Ascending aorta (tissue), 2 donors: Measurements from ENCODE around the gene RSPH6A. TPM values are rescaled to one million over a fixed set of nuclear protein-coding genes. Genes with fewer than 3 reads are reported as not detected.

Experiments used
- DNase-seq, 2 donors: peaks; one replicate each; pipeline ENCODE4 v3.0.0-alpha.2; 2019; ENCODE audit warnings: low spot score in 2 of 2
- H3K27ac ChIP-seq, 2 donors: fragments of 200-600 bp; sonication (generic); one replicate each; pipeline ENCODE4 v1.5.1; 2016 to 2017; ENCODE audit warnings: mild to moderate bottlenecking in 1 of 2
- H3K27me3 ChIP-seq: fragments of 200-600 bp; sonication (generic); one replicate; pipeline ENCODE4 v1.5.1; 2017
- H3K36me3 ChIP-seq, 2 donors: fragments of 200-600 bp; sonication (generic); one replicate each; pipeline ENCODE4 v1.5.1; 2016
- H3K4me1 ChIP-seq, 2 donors: fragments of 200-600 bp; sonication (generic); one replicate each; pipeline ENCODE4 v1.5.1; 2016 to 2017; ENCODE audit warnings: mild to moderate bottlenecking in 1 of 2
- H3K4me3 ChIP-seq, 2 donors: fragments of 200-600 bp; sonication (generic); one replicate each; pipeline ENCODE4 v1.5.1; 2016 to 2017; ENCODE audit warnings: mild to moderate bottlenecking in 1 of 2
- H3K9me3 ChIP-seq, 2 donors: fragments of 200-600 bp; sonication (generic); one replicate each; pipeline ENCODE4 v1.5.1; 2016
- intact Hi-C: fragments of 100-400 bp; cut with DNase I; formaldehyde crosslinking; loops from one replicate; pipeline ENCODE4 v1.15.1; 2023
- total RNA-seq: library from RNA; depleted of rRNA; stranded (reverse); fragments of >200 nt; gene quantifications from one replicate; pipeline ENCODE4 v1.1.0, GENCODE V29; 2016
- TF ChIP-seq, protein P1 (sequence below), 3 experiments: fragments of 200-600 bp in 2 of 3; fragments of 450-650 bp in 1 of 3; sonication (generic) in 2 of 3; IDR thresholded peaks; one replicate each; pipeline ENCODE4 v1.5.1; 2016 to 2019; ENCODE audit warnings: antibody characterized with exemption in 3 of 3, mild to moderate bottlenecking in 1 of 3, moderate library complexity in 1 of 3

Gene RSPH6A
- total RNA-seq, 1 donor from 2014 or later, result not detected

DNA sequence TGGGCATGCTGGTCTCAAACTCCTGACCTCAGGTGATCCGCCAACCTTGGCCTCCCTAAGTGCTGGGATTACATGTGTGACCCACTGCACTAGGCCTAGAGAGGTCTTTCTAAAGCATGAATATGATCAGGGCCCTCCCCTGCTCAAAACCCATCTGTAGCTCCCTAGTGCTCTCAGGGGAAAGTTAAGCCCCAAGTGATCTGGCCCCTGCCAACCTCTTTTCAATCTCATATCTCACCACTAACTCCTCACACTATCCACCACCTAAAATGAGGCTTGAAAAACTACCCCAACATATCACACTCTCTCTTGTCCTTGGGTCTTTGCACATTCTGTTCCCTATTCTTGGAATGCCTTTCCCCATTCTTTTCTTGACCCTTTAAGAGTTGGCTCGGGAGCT, 20.5 kb downstream of the RSPH6A start:
- Histone ChIP-seq H3K9me3 (no peaks in the 10 kb centered on the region), H3K36me3 (peaks cover 5 to 11% of the 10 kb centered on the region in 2 donors), H3K4me1 (peaks cover 0 to 10% of the 10 kb centered on the region in 2 donors), H3K27ac (no peak overlapping the region), H3K4me3 (no peak overlapping the region), H3K27me3 (no peaks in the 10 kb centered on the region)
- intact Hi-C loops, result no loop called here
- DNase-seq, result no peak
- TF ChIP-seq, protein P1, sequence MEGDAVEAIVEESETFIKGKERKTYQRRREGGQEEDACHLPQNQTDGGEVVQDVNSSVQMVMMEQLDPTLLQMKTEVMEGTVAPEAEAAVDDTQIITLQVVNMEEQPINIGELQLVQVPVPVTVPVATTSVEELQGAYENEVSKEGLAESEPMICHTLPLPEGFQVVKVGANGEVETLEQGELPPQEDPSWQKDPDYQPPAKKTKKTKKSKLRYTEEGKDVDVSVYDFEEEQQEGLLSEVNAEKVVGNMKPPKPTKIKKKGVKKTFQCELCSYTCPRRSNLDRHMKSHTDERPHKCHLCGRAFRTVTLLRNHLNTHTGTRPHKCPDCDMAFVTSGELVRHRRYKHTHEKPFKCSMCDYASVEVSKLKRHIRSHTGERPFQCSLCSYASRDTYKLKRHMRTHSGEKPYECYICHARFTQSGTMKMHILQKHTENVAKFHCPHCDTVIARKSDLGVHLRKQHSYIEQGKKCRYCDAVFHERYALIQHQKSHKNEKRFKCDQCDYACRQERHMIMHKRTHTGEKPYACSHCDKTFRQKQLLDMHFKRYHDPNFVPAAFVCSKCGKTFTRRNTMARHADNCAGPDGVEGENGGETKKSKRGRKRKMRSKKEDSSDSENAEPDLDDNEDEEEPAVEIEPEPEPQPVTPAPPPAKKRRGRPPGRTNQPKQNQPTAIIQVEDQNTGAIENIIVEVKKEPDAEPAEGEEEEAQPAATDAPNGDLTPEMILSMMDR (IDR thresholded peaks at IDR 0.05), result no peak

DNA sequence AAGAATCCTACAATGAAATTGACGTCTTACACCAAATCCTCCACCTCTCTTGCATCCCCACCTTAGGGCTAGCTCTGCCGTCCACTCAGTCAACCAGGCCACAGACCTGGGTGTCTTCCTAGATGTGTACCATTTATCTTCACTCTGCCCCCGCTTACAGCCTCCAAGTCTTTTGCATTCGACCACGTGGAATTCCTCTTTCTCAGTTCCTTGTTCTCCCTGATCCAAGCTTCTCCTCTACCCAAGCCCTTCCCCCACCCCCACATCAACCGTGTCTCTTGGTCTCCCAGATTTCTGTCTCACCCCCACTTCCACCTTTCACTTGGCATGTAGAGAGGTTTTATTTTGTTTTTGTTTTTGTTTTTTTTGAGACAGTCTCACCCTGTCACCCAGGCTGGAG, 21.2 kb downstream of the RSPH6A start:
- peaks cover 0 to 10% of the 10 kb centered on the region in 2 donors for H3K4me1 ChIP-seq
- intact Hi-C loops, result no loop called here
- DNase-seq, result no peak
- H3K9me3 ChIP-seq, result no peaks in the 10 kb centered on the region
- no peak overlapping the region for H3K27ac ChIP-seq
- TF ChIP-seq, protein P1 (IDR thresholded peaks at IDR 0.05), result no peak
- H3K27me3 ChIP-seq, result no peaks in the 10 kb centered on the region
- H3K4me3 ChIP-seq, result no peak overlapping the region
- H3K36me3 ChIP-seq, result peaks cover 12 to 19% of the 10 kb centered on the region in 2 donors

DNA sequence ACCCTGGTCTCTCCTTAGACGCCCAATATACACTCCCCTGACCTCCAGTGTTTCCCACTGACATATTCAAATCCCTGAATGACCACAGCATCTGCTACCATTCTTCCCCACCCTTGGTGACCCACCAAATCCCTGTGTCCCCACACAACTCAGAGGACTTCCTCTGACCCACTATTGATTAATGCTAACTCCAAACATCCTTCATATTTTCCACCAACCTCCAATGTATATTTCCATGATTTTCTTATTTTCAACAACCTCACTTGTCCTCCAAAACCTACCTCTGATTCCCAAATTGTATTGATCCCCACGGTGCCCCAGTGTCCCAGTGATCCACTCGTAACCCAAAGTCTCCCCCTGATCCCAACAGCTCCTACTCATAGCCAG, 21.9 kb downstream of the RSPH6A start:
- peak overlapping the region in 1 of 2 donors; percentile 21 for H3K4me3 ChIP-seq
- TF ChIP-seq, protein P1 (IDR thresholded peaks at IDR 0.05), result no peak
- peaks cover 19 to 26% of the 10 kb centered on the region in 2 donors for H3K36me3 ChIP-seq
- no peak for DNase-seq
- H3K4me1 ChIP-seq, result peaks cover 0 to 10% of the 10 kb centered on the region in 2 donors
- H3K27me3 ChIP-seq, result no peaks in the 10 kb centered on the region
- intact Hi-C loops, result no loop called here
- no peaks in the 10 kb centered on the region for H3K9me3 ChIP-seq
- H3K27ac ChIP-seq, result peak overlapping the region; percentile 30 to 44

DNA sequence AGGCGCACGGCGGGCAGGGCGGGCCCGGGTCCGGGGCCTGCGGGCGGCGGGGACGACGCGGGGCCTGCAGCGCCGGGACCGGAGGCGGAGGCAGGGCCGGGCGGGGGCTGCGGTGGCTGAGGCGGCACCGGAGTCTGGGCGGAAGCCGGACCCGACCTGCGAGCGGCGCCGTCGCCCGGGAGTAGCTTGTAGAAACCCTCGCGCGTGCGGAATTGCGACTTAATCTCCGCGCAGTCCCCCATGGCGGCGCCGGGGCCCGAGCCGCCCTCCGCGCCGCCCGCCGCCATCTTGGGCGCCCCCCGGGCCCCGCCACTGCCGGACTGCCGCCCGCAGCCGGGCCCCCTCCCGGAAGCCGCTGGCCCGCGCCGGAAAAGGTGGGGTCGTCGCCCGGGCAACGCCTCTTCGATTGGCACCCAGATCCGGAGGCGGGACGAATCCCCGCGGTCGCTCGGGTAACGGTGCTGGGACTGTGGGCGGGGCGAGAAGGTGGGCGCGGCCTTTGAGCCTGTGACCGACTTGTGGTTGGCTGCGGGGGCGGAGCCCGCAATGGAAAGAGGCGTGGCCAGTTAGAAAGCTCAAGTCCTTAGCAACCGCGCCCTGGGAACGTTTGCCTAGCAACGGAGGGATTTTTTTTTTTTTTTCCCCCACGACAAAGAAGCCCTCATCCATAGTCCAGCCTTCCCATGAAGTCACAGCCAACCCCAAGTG, 22.5 kb downstream of the RSPH6A start, which contains the start of gene DMWD:
TSS of gene DMWD (minus strand) at position 376 of the 708 bp plus-strand sequence. CDS start at position 287, 89 bp downstream.
- H3K9me3 ChIP-seq, result no peaks in the 10 kb centered on the region
- peak within 1 kb of the TSS; percentile 60 to 74 for H3K27ac ChIP-seq
- no peaks in the 10 kb centered on the region for H3K27me3 ChIP-seq
- H3K4me1 ChIP-seq, result peaks cover 0 to 10% of the 10 kb centered on the region in 2 donors
- intact Hi-C loops, result loop anchor here (1.0 kb wide), 2 partner anchors 8 to 22 kb away; no protein-coding TSS in a partner anchor
- H3K36me3 ChIP-seq, result peaks cover 19 to 29% of the 10 kb centered on the region in 2 donors
- TF ChIP-seq, protein P1 (IDR thresholded peaks at IDR 0.05), result no peak
- DNase-seq, result peak; percentile 95 to 100
- peak within 1 kb of the TSS; percentile 68 to 87 for H3K4me3 ChIP-seq

DNA sequence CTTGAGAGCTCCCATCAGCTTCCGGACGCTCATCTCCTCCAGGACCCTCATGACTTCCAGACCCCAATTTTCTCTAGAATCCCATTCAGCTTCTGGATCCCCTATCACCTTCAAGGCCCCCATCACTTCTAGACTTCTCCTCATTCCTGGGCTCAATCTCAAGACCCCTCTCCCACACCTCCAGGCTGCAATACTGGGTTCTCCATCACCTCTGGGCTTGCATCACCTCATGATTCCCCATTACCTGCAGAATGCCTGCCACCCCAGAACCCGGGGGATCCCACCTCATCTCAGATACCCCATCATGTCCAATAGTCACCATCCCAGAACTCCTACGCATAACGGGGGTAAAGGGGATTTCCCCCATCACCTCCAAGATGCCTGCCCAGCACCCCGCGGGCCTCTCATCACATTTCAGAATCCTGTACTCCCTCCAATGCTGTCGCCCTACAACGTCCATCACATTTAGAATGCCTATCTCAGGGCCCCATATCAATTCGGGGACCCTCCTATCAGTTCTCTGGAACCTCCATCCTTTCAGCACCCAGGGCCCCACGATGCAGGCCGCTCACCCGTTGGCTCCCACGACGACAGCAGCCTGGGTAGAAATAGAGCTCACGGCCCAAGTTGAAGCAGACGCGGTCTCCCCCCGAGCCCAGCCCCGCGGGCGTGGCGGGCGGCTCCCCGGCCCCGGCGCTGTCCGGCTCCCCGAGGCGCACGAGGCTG, 23.2 kb downstream of the RSPH6A start:
- peak overlapping the region; percentile 12 to 60 for H3K27ac ChIP-seq
- H3K4me1 ChIP-seq, result peaks cover 0 to 10% of the 10 kb centered on the region in 2 donors
- H3K36me3 ChIP-seq, result peaks cover 24 to 37% of the 10 kb centered on the region in 2 donors
- intact Hi-C loops, result loop anchor here (1.0 kb wide), 2 partner anchors 8 to 22 kb away; no protein-coding TSS in a partner anchor
- peak overlapping the region; percentile 68 to 87 for H3K4me3 ChIP-seq
- H3K9me3 ChIP-seq, result no peaks in the 10 kb centered on the region
- no peaks in the 10 kb centered on the region for H3K27me3 ChIP-seq
- TF ChIP-seq, protein P1 (IDR thresholded peaks at IDR 0.05), result no peak
- no peak for DNase-seq
